GM13976 (cell line): ENCODE measurements around the gene FGFR3.

Experiments used
- DNase-seq: peaks from one replicate; pipeline ENCODE4 v3.0.0; 2012; ENCODE audit warnings: low spot score
- in situ Hi-C: fragments of 300-500 bp; cut with MboI; formaldehyde crosslinking; loops from one replicate; pipeline ENCODE4 v1.12.0; 2022; ENCODE audit warnings: low sequenced_read_pairs, mixed read lengths, inconsistent platforms; ENCODE audit not compliant: unreplicated experiment
- TF ChIP-seq, protein P1 (sequence below): IDR thresholded peaks from 2 replicates; pipeline ENCODE4 v1.5.1; 2012; ENCODE audit warnings: borderline replicate concordance, mild to moderate bottlenecking; ENCODE audit not compliant: insufficient read depth; ENCODE audit errors: extremely low read depth, missing control alignments, control extremely low read depth

FGFR3 gene

DNA sequence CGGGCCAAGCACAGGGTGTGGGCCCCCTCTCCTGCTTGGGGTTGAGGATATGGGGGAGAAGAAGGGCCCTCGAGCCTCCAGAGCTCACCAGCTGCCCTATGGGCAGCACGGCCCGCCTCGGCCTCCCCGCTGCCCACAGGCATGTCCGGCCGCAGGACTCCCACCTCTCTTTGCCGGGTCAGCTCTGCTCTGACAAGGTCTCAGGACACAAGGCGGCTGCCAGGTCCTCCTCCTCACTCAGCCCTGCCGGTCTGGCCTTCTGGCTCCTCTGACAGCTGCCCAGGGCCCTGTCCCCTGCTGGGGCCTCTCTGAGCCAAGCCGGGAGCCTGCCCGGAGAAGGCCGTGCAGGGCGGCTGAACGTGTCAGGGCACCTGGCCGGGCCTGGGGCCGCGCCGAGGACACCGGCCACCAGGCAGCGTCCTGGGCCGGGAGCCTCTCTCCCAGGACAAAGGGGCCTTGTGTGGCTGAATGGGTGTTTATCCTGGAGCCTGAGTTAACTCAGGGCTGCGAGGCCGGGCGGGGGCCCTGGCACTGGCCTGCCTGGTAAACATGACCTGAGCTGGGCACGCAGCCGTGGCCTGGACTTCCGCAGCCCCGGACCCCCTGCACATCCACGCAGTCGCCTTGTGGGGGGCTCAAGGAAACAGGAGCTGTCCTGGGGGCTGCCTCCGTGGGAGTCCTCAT is 46.0 kb upstream of the FGFR3 start:
- no peak for DNase-seq
- in situ Hi-C loops: no loop called here
- TF ChIP-seq, protein P1, sequence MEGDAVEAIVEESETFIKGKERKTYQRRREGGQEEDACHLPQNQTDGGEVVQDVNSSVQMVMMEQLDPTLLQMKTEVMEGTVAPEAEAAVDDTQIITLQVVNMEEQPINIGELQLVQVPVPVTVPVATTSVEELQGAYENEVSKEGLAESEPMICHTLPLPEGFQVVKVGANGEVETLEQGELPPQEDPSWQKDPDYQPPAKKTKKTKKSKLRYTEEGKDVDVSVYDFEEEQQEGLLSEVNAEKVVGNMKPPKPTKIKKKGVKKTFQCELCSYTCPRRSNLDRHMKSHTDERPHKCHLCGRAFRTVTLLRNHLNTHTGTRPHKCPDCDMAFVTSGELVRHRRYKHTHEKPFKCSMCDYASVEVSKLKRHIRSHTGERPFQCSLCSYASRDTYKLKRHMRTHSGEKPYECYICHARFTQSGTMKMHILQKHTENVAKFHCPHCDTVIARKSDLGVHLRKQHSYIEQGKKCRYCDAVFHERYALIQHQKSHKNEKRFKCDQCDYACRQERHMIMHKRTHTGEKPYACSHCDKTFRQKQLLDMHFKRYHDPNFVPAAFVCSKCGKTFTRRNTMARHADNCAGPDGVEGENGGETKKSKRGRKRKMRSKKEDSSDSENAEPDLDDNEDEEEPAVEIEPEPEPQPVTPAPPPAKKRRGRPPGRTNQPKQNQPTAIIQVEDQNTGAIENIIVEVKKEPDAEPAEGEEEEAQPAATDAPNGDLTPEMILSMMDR: no peak

DNA sequence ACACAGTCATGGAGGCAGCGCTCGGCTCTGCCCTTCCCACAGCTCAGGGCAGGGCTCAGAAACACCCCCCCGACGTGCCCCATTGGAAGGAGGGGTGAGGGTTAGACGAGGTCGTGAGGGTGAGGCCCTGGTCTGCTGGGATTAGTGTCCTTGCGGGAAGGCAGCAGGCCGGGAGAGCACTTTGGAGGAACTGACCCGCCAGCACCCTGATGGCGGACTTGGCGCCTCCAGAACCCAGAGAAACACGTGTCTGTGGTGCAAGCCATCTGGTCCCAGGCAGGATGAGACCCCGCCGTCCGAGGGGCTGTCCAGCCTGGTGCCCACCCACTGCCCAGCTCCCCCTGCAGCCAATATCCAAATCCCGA is 45.5 kb upstream of the FGFR3 start:
- DNase-seq: no peak
- TF ChIP-seq, protein P1: no peak
- in situ Hi-C loops: no loop called here

DNA sequence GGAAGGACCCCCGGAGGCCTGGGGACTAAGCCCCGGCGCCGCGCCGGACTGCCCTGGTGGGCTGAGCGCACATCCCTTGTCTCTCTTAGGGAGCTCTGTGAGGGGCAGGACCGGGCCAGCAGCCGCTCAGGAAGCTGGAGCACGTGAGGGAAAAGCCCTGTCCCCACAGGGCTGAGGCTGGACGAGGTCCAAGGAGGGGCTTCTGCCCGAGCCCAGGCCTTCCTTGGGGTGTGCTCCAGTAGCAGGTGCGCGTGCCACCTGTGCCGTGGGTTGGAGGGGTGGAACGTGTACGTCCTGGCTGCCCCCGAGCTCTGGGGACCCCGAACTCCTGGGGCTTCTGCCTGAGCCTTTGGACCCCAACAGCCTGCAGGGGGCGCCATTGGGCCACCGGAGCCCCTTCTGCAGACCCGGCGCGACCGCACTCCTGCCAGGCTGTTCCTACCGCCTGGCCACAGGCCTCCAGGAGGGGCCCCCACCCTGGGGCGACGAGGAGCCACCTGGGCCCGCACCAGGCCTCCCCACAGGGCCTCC is 44.6 kb upstream of the FGFR3 start:
- TF ChIP-seq, protein P1: peak; percentile 78
- in situ Hi-C loops: no loop called here
- peak; percentile 95 for DNase-seq

DNA sequence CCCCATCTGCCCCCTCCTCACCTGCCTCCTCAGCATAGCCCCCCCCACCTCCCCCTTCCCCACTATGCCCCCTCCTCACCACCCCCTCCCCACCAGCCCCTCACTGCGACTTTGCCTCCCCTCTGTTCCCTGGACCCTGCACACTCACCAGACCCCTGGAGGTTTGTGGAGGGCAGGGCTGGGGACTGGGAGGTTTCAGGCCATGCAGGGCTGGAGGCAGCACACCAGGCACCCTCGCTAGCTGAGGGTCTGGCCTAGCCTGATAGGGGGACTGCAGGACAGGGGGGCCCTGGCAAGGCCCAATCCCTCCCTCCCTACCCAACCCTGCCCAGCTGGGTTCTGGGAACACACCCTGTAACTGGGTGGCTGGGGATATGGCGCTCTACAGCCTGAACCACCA is 43.7 kb upstream of the FGFR3 start:
- DNase-seq: no peak
- TF ChIP-seq, protein P1: no peak
- in situ Hi-C loops: no loop called here

DNA sequence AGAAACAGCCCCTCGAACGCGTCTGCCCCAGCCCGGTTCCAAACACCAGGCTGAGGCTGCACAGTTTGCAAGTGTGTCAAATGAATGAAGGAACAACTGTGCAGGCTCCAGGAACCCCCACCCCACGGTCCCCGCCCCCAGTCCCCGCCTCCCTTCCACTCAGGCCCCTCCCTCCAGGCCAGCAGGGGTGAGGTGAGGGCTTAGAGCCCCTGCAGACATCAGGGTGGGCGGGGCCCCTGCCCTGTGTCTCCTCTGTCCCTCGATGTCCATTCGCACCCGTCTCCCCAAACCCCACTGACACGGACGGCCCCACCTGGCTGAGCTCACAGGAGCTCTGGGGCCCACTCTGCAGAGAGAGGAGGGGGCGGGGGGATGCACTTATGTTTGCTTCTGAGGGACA is 43.3 kb upstream of the FGFR3 start:
- no peak for DNase-seq
- in situ Hi-C loops: no loop called here

DNA sequence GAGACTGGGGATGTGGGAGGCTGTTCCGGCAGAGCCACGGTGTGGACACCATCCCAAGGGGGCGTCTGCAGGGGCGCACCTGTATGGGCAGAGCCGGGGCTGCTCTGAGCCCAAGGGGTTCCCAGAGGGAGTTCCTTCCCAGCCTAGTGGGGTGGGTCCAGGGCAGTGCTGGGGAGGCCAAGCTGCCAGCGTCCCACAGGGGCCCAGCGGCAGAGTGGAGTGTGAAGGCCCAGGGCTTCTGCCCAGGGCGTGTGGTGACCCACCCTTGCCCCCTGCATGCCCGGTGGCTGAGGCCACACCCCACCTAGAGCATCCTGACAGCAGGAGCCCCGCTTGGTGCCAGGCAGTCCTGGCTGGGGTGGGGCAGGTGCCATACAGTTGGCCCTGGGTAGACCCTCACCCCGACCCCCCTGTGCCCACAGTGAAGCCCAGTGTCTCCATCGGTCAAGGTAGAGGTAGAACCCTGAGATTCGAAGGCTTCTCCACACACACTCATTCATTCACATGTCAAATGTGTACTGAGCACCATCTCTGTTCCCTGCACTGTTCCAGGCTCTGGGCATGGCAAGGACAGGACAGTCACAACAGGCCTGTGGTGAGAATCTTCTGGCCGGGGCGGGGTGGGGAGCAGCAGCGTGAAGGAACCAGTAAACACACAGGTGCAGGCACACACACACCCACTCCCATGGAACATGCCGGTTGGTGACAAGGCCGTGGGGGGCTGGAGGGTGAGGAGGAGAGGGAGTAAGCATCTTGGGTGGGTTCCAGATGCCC is 42.5 kb upstream of the FGFR3 start:
- TF ChIP-seq, protein P1: no peak
- in situ Hi-C loops: no loop called here

More for the DNA sequence above, 43.3 kb upstream of the FGFR3 start:
- TF ChIP-seq, protein P1: no peak

More for the DNA sequence above, 42.5 kb upstream of the FGFR3 start:
- DNase-seq: no peak
